ENCODE measurements around the gene CLASRP. TPM values are rescaled to one million over a fixed set of nuclear protein-coding genes. Genes with fewer than 3 reads are reported as not detected.

CLASRP gene
- total and polyA plus RNA-seq, 2 of the 8 experiments (the other 6 are each of a cell fraction or from before 2014, with no cell fraction given) = 22.3 to 71.7 TPM

- Histone ChIP-seq H3K14ac (ENCODE audit: insufficient read length) (no peak overlapping the region), H3K9ac (replicated peaks in 1 of 4; ENCODE audit: extremely low read depth in 1 of 4, low read depth in 3 of 4, low read length in 3 of 4) (no peak overlapping the region), H3K23ac (ENCODE audit: insufficient read length) (no peak overlapping the region), H3K4me2 (ENCODE audit: insufficient read depth in 1 of 2, low read depth in 2 of 2, low read length in 2 of 2) (no peak overlapping the region), H3K23me2 (ENCODE audit: low read depth, low read length) (no peaks in the 10 kb centered on the region), H3K27ac (ENCODE audit: low read depth, low read length) (no peak overlapping the region), H3K36me3 (ENCODE audit: control insufficient read depth in 2 of 4, insufficient read depth in 4 of 4, low read length in 3 of 4) (peaks cover 0 to 7% (median 2%) of the 10 kb centered on the region in 4 experiments; a peak in 3 of 8 replicates), H3K9me3 (ENCODE audit: insufficient read depth in 2 of 2, low read depth in 1 of 2, low read length in 1 of 2) (no peaks in the 10 kb centered on the region), H3K27me3 (replicated peaks in 1 of 4; ENCODE audit: control insufficient read depth in 3 of 4, extremely low read depth in 1 of 4, insufficient read depth in 3 of 4, low read length in 3 of 4) (no peaks in the 10 kb centered on the region), H4K20me1 (replicated peaks in 1 of 2; ENCODE audit: control insufficient read depth in 1 of 2, insufficient read depth in 2 of 2, low read length in 2 of 2) (no peaks in the 10 kb centered on the region), H3K4me1 (replicated peaks in 1 of 4; ENCODE audit: control insufficient read depth in 3 of 4, insufficient read depth in 4 of 4, low read length in 3 of 4) (no peaks in the 10 kb centered on the region), H3K18ac (ENCODE audit: extremely low read depth, low read length) (no peak overlapping the region), H3K4me3 (ENCODE audit: extremely low read depth in 1 of 4, insufficient read depth in 2 of 4, low read depth in 3 of 4, low read length in 4 of 4) (no peak overlapping the region), H3K79me1 (ENCODE audit: low read depth, low read length) (no peaks in the 10 kb centered on the region), H3K79me2 (ENCODE audit: control insufficient read depth in 1 of 2, insufficient read depth in 2 of 2, low read length in 2 of 2) (no peaks in the 10 kb centered on the region), H2BK20ac (ENCODE audit: low read length) (no peak overlapping the region), H2AK5ac (ENCODE audit: low read depth, low read length) (no peak overlapping the region), H2BK120ac (replicated peaks; ENCODE audit: low read depth, low read length) (no peak overlapping the region), H4K8ac (ENCODE audit: extremely low read depth, insufficient read depth, low read length) (no peak overlapping the region), H4K5ac (ENCODE audit: insufficient read length, low read depth, low read length) (no peak overlapping the region), H2BK15ac (ENCODE audit: low read length) (no peak overlapping the region), H4K91ac (replicated peaks; ENCODE audit: insufficient read length, low read length) (no peak overlapping the region), H2AFZ (ENCODE audit: low read length) (no peak overlapping the region), H3K56ac (replicated peaks; ENCODE audit: insufficient read length, low read depth, low read length) (no peak overlapping the region), H2BK12ac (ENCODE audit: low read depth, low read length) (no peak overlapping the region), H3K4ac (replicated peaks; ENCODE audit: insufficient read length, low read depth, low read length) (no peak overlapping the region), H2BK5ac (ENCODE audit: low read depth, low read length) (no peak overlapping the region)
- CTCF ChIA-PET (ENCODE audit: partially characterized antibody) = interaction anchor here (0.6 to 1.1 kb wide), 3 partner anchors 32 to 322 kb away, joined by 3 to 4 read pairs (median 4); no protein-coding TSS in a partner anchor
- DNase-seq (ENCODE audit: low read depth in 1 of 2, low spot score in 2 of 2) = no peak
- TF ChIP-seq SUZ12 (IDR thresholded peaks at IDR 0.05; ENCODE audit: low read length) (no peak), MAX (IDR thresholded peaks at IDR 0.05) (no peak), CREB1 (IDR thresholded peaks at IDR 0.05) (no peak), SIN3A (conservative IDR thresholded peaks at IDR 0.05 in 1 of 2, IDR thresholded peaks at IDR 0.05 in 1 of 2; ENCODE audit: low read depth in 1 of 2, low read length in 2 of 2) (no peak), KDM1A (IDR thresholded peaks at IDR 0.05; ENCODE audit: borderline replicate concordance, low read length) (no peak), SAP30 (IDR thresholded peaks at IDR 0.05; ENCODE audit: insufficient read depth, insufficient replicate concordance, low read length) (no peak), ASH2L (IDR thresholded peaks at IDR 0.05; ENCODE audit: low read length) (no peak), POU5F1 (IDR thresholded peaks at IDR 0.05; ENCODE audit: low read depth, low read length) (no peak), ATF3 (IDR thresholded peaks at IDR 0.05; ENCODE audit: insufficient read depth, low read depth, low read length) (no peak), JUND (IDR thresholded peaks at IDR 0.05; ENCODE audit: low read length) (no peak), GABPA (IDR thresholded peaks at IDR 0.05; ENCODE audit: borderline replicate concordance, insufficient read depth, low read length) (no peak), BACH1 (IDR thresholded peaks at IDR 0.05; ENCODE audit: low read length) (no peak), NANOG (IDR thresholded peaks at IDR 0.05; ENCODE audit: insufficient read depth, low read depth, low read length, poor library complexity, severe bottlenecking) (no peak)
- POLR2A ChIA-PET (ENCODE audit: partially characterized antibody) = interaction anchor here (0.6 to 1.1 kb wide), 4 partner anchors 11 to 36 kb away, joined by 3 to 4 read pairs (median 3); partner anchors contain the start of gene CLASRP
- 85% methylated on average over 2 of the region's 2 CpGs; no CpG with 5 or more reads in 1 of the 2 experiments for WGBS, 2 experiments (ENCODE audit: extremely low coverage in 1 of 2, insufficient coverage in 1 of 2, insufficient read length in 1 of 2, insufficient replicate concordance in 2 of 2, low coverage in 1 of 2, low lambda C conversion rate in 2 of 2, missing lambda C conversion rate in 1 of 2)
- no peak for FAIRE-seq
Observed at GRCh38 chr19:45027371-45027770, 11.5 kb upstream of the CLASRP start.

Measured in H1 (cell line).